Measurements from ENCODE around the gene NECAB2.

DNA sequence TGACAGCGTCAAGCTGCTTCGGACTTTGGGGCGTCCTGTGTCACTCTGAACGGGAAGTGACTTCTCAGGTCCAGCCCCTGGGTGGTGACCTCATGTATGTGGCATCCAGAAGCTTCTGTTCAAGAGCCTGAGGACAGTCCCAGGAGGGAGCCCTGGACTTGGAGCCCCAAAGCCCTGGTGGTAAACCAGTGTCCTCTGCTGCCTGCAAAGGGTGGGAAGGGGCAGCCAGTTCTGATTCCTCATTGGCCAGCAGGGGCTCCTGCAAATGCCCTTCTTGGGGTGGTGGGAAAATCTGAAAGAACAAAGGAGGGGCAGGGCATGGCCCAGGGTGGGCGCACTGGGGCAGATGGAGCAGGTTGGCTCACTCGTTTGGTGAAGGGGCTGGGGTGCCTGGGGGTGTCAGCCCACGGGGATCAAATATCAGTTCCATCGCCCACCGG lies 13.4 kb upstream of the NECAB2 start:
- TF ChIP-seq EP300 (IDR thresholded peaks at IDR 0.05): no peak
- peak in 1 of 4 donors; percentile 32 for TF ChIP-seq POLR2A (IDR thresholded peaks at IDR 0.05)
- TF ChIP-seq, protein P1, sequence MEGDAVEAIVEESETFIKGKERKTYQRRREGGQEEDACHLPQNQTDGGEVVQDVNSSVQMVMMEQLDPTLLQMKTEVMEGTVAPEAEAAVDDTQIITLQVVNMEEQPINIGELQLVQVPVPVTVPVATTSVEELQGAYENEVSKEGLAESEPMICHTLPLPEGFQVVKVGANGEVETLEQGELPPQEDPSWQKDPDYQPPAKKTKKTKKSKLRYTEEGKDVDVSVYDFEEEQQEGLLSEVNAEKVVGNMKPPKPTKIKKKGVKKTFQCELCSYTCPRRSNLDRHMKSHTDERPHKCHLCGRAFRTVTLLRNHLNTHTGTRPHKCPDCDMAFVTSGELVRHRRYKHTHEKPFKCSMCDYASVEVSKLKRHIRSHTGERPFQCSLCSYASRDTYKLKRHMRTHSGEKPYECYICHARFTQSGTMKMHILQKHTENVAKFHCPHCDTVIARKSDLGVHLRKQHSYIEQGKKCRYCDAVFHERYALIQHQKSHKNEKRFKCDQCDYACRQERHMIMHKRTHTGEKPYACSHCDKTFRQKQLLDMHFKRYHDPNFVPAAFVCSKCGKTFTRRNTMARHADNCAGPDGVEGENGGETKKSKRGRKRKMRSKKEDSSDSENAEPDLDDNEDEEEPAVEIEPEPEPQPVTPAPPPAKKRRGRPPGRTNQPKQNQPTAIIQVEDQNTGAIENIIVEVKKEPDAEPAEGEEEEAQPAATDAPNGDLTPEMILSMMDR (IDR thresholded peaks at IDR 0.05): no peak
- peak in 1 of 2 donors; percentile 68 for TF ChIP-seq POLR2AphosphoS5 (IDR thresholded peaks at IDR 0.05)
